WTC11 (cell line): ENCODE results near the gene INHBC.

Experiments
- CTCF ChIP-seq: fragments of 200-600 bp; IDR thresholded peaks from 2 replicates; pipeline ENCODE4 v1.8.0; 2022; ENCODE audit warnings: antibody characterized with exemption
- MAX ChIP-seq: sonication (generic); formaldehyde crosslinking; IDR thresholded peaks from 2 replicates; pipeline ENCODE4 v1.8.0; 2022; ENCODE audit warnings: mild to moderate bottlenecking, missing genetic modification reagents
- PRRX2 ChIP-seq: fragments of 250-450 bp; sonication (Bioruptor Pico); IDR thresholded peaks from 2 replicates; pipeline ENCODE4 v1.8.0; 2021; ENCODE audit warnings: mild to moderate bottlenecking

GRCh38 chr12:57448669-57449068 lies 14.1 kb downstream of the INHBC start:
- no peak for TF ChIP-seq CTCF
- no peak for TF ChIP-seq MAX (CRISPR knock-in tag)
- no peak for TF ChIP-seq PRRX2 (CRISPR knock-in tag)
